PC-9 (cell line): Measurements from ENCODE around the gene ARL17A.
"Not testable (repeated sequence)": the region's sequence is repeated elsewhere in the genome, so short reads cannot be mapped to it uniquely, and the experiment has no call there.

ENCODE experiments used
- EZH2 ChIP-seq: fragments of 200-600 bp; sonication (generic); IDR thresholded peaks from 2 replicates; pipeline ENCODE4 v1.8.0; 2017; ENCODE audit warnings: antibody characterized with exemption, low read depth
- TF ChIP-seq, protein P1 (sequence below): fragments of 200-600 bp; sonication (generic); conservative IDR thresholded peaks from 2 replicates; pipeline ENCODE4 v1.6.1; 2017; ENCODE audit warnings: mixed run types, antibody characterized with exemption, mild to moderate bottlenecking, moderate library complexity

- TF ChIP-seq, protein P1, sequence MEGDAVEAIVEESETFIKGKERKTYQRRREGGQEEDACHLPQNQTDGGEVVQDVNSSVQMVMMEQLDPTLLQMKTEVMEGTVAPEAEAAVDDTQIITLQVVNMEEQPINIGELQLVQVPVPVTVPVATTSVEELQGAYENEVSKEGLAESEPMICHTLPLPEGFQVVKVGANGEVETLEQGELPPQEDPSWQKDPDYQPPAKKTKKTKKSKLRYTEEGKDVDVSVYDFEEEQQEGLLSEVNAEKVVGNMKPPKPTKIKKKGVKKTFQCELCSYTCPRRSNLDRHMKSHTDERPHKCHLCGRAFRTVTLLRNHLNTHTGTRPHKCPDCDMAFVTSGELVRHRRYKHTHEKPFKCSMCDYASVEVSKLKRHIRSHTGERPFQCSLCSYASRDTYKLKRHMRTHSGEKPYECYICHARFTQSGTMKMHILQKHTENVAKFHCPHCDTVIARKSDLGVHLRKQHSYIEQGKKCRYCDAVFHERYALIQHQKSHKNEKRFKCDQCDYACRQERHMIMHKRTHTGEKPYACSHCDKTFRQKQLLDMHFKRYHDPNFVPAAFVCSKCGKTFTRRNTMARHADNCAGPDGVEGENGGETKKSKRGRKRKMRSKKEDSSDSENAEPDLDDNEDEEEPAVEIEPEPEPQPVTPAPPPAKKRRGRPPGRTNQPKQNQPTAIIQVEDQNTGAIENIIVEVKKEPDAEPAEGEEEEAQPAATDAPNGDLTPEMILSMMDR, result not testable (repeated sequence)
- TF ChIP-seq EZH2, result not testable (repeated sequence)
Measured at GRCh38 chr17:46492021-46492420, 87.5 kb downstream of the ARL17A start.
